Adrenal gland (tissue), 12 donors: Measurements from ENCODE around the gene SPOUT1. TPM values are rescaled to one million over a fixed set of nuclear protein-coding genes. Genes with fewer than 3 reads are reported as not detected.
A peak's percentile ranks its signal among the peaks of the same experiment; 100 is the strongest.

Experiments
- DNase-seq, 7 donors: peaks; one replicate each; pipeline ENCODE4 v3.0.0-alpha.2; 2019 to 2020
- H3K27ac ChIP-seq, 5 donors: fragments of 200-600 bp; sonication (generic) in 4 of 5; 1 replicate in 3 of 5; 2 replicates in 2 of 5; pipeline versions ENCODE4 v1.5.1 to v1.8.0; 2016 to 2020; ENCODE audit warnings: mild to moderate bottlenecking in 1 of 5
- H3K27me3 ChIP-seq: fragments of 200-600 bp; 2 replicates; pipeline ENCODE4 v1.8.0; 2021
- H3K36me3 ChIP-seq, 2 donors: fragments of 200-600 bp; replicated peaks in 1 of 2; 1 replicate in 1 of 2; 2 replicates in 1 of 2; pipeline versions ENCODE4 v1.5.1 to v1.8.0; 2018 to 2022
- H3K4me1 ChIP-seq, 2 donors: fragments of 200-600 bp; replicated peaks in 1 of 2; 1 replicate in 1 of 2; 2 replicates in 1 of 2; pipeline versions ENCODE4 v1.5.1 to v1.8.0; 2018 to 2021
- H3K4me3 ChIP-seq, 4 donors: fragments of 200-600 bp; sonication (generic) in 3 of 4; one replicate each; pipeline ENCODE4 v1.5.1; 2016 to 2018
- H3K9me3 ChIP-seq, 3 donors: fragments of 200-600 bp; sonication (generic) in 1 of 3; replicated peaks in 1 of 3; 1 replicate in 2 of 3; 2 replicates in 1 of 3; pipeline versions ENCODE4 v1.5.1 to v1.8.0; 2016 to 2021
- CTCF ChIP-seq, 6 experiments: fragments of 450-650 bp in 4 of 6; fragments of 200-600 bp in 2 of 6; sonication (generic) in 1 of 6; IDR thresholded peaks; 1 replicate in 5 of 6; 2 replicates in 1 of 6; pipeline versions ENCODE4 v1.5.1 to v1.8.0; 2016 to 2021; ENCODE audit warnings: antibody characterized with exemption in 6 of 6, mild to moderate bottlenecking in 2 of 6, moderate library complexity in 1 of 6
- POLR2A ChIP-seq, 2 donors: fragments of 450-650 bp; IDR thresholded peaks; one replicate each; pipeline ENCODE4 v1.6.1; 2017; ENCODE audit warnings: antibody characterized with exemption in 2 of 2, mild to moderate bottlenecking in 2 of 2, moderate library complexity in 1 of 2
- WGBS, 4 donors: extraction: QIAGEN DNeasy Blood & Tissue Kit in 2 of 4; methylation state at CpG; one replicate each; pipeline versions ENCODE4 v1.1.5 to v1.1.7; 2013 to 2017; 5-methylcytosine and 5-hydroxymethylcytosine counted together
- intact Hi-C, 2 donors: fragments of 100-400 bp; cut with DNase I; formaldehyde crosslinking; loops; one replicate each; pipeline versions ENCODE4 v1.14.1 to v1.15.0; 2022 to 2023
- polyA plus RNA-seq, 3 donors: library from polyadenylated mRNA; stranded (reverse); fragments of 200-250 nt in 2 of 3; fragments of 350-450 nt in 1 of 3; fragmentation: Illumina TruSeq in 1 of 3; extraction: RNeasy Lipid Tissue Mini Kit (QIAGEN cat#74804) in 1 of 3; gene quantifications; one replicate each; pipeline ENCODE4 v1.2.3, GENCODE V29; 2013 to 2014
- total RNA-seq, 9 donors: library from RNA; depleted of rRNA in 4 of 9; stranded (reverse); fragments of >200 nt in 4 of 9; fragments of 120-200 nt in 1 of 9; fragmentation: NEBNext Ultra II Directional in 1 of 9; extraction: Animal tissue kit (Norgen Biotek cat#: 25700) in 1 of 9; gene quantifications; one replicate each; pipeline versions ENCODE4 v1.1.0 to v1.2.4, GENCODE V29; 2013 to 2023
- donor health status: healthy with polysubstance abuse.
- donor health status: Bipolar disorder and iron deficiency.
- donor health status: DM: yes; HTN: yes; CAD: no.
- donor health status: DM: no; HTN: no; CAD: no.
- donor health status: DM: no; HTN: no; CAD: no.
- donor health status: DM: yes; HTN: yes; CAD: no.

Gene SPOUT1
- total and polyA plus RNA-seq, 12 donors: 18.5 to 56.3 (median 39.4) TPM

- H3K27ac ChIP-seq: no peak overlapping the region
- TF ChIP-seq CTCF (IDR thresholded peaks at IDR 0.05) (no peak), POLR2A (IDR thresholded peaks at IDR 0.05) (no peak)
- no peak overlapping the region for H3K4me3 ChIP-seq
- WGBS, 4 donors: 78 to 100% (median 85%) methylated on average over 1 to 3 of the region's 3 CpGs
- no peaks in the 10 kb centered on the region for H3K36me3 ChIP-seq
- intact Hi-C loops: no loop called here
- H3K27me3 ChIP-seq: no peaks in the 10 kb centered on the region
- DNase-seq: no peak
- no peaks in the 10 kb centered on the region for H3K9me3 ChIP-seq
- no peaks in the 10 kb centered on the region for H3K4me1 ChIP-seq
Observed at GRCh38 chr9:128838338-128838737, 8.7 kb upstream of the SPOUT1 start.

GRCh38 chr9:128836509-128837145, 7.0 kb upstream of the SPOUT1 start:
- Histone ChIP-seq H3K27ac (no peak overlapping the region), H3K4me1 (no peaks in the 10 kb centered on the region), H3K9me3 (no peaks in the 10 kb centered on the region), H3K36me3 (no peaks in the 10 kb centered on the region), H3K4me3 (no peak overlapping the region), H3K27me3 (no peaks in the 10 kb centered on the region)
- 90 to 92% (median 92%) methylated on average over 10 to 14 of the region's 14 CpGs for WGBS, 4 donors
- DNase-seq: no peak
- intact Hi-C loops: no loop called here
- no peak for TF ChIP-seq POLR2A (IDR thresholded peaks at IDR 0.05)

GRCh38 chr9:128835246-128836210, 5.9 kb upstream of the SPOUT1 start:
- Histone ChIP-seq H3K27me3 (no peaks in the 10 kb centered on the region), H3K4me3 (no peak overlapping the region), H3K27ac (no peak overlapping the region), H3K4me1 (no peaks in the 10 kb centered on the region), H3K36me3 (no peaks in the 10 kb centered on the region), H3K9me3 (no peaks in the 10 kb centered on the region)
- WGBS, 4 donors: 92 to 96% (median 93%) methylated on average over 17 to 28 of the region's 28 CpGs
- intact Hi-C loops: no loop called here
- TF ChIP-seq CTCF (IDR thresholded peaks at IDR 0.05) (no peak), POLR2A (IDR thresholded peaks at IDR 0.05) (no peak)
- peak in 1 of 7 donors; percentile 11 for DNase-seq

GRCh38 chr9:128833696-128834095, 4.1 kb upstream of the SPOUT1 start:
- no peaks in the 10 kb centered on the region for H3K36me3 ChIP-seq
- DNase-seq: peak in 1 of 7 donors; percentile 7
- TF ChIP-seq CTCF (IDR thresholded peaks at IDR 0.05): no peak
- no peak overlapping the region for H3K27ac ChIP-seq
- WGBS, 4 donors: 91 to 95% (median 93%) methylated on average over 10 of the region's 10 CpGs
- intact Hi-C loops: no loop called here
- no peak overlapping the region for H3K4me3 ChIP-seq
- no peaks in the 10 kb centered on the region for H3K27me3 ChIP-seq
- peaks cover 6 to 10% of the 10 kb centered on the region in 2 donors for H3K4me1 ChIP-seq
- H3K9me3 ChIP-seq: no peaks in the 10 kb centered on the region
